Colonic mucosa (tissue), 4 donors: Measurements from ENCODE around the gene ZNF722. TPM values are rescaled to one million over a fixed set of nuclear protein-coding genes. Genes with fewer than 3 reads are reported as not detected.
"Not testable (repeated sequence)": the region's sequence is repeated elsewhere in the genome, so short reads cannot be mapped to it uniquely, and the experiment has no call there.

Source experiments
- DNase-seq: peaks from one replicate; pipeline ENCODE4 v3.0.0-alpha.2; 2020
- H3K27ac ChIP-seq: fragments of 200-600 bp; one replicate; pipeline ENCODE4 v1.8.0; 2021
- H3K27me3 ChIP-seq: fragments of 200-600 bp; one replicate; pipeline ENCODE4 v1.8.0; 2021
- H3K36me3 ChIP-seq: fragments of 200-600 bp; one replicate; pipeline ENCODE4 v1.8.0; 2021
- H3K4me1 ChIP-seq: fragments of 200-600 bp; one replicate; pipeline ENCODE4 v1.8.0; 2021; ENCODE audit warnings: mild to moderate bottlenecking
- H3K4me3 ChIP-seq: fragments of 200-600 bp; one replicate; pipeline ENCODE4 v1.8.0; 2021
- H3K9ac ChIP-seq, 2 donors: one replicate each; pipeline ENCODE4 v1.7.0; 2013; ENCODE audit warnings: control low read depth in 2 of 2, low read depth in 2 of 2, low read length in 2 of 2
- H3K9me3 ChIP-seq: fragments of 200-600 bp; one replicate; pipeline ENCODE4 v1.8.0; 2021
- CTCF ChIP-seq: fragments of 200-600 bp; IDR thresholded peaks from one replicate; pipeline ENCODE4 v1.8.0; 2022; ENCODE audit warnings: antibody characterized with exemption, mild to moderate bottlenecking
- intact Hi-C: fragments of 100-400 bp; cut with DNase I; formaldehyde crosslinking; loops from one replicate; pipeline ENCODE4 v1.14.1; 2022
- total RNA-seq, 2 donors: library from RNA; stranded (reverse); fragmentation: NEBNext Ultra II Directional in 1 of 2; extraction: Animal tissue kit (Norgen Biotek cat#: 25700) in 1 of 2; gene quantifications; one replicate each; pipeline ENCODE4 v1.2.1, GENCODE V29; 2021
- donor health status: healthy.
- donor health status: DM: no; HTN: no; CAD: no.
- donor health status: DM: no; HTN: no; CAD: no.

Gene ZNF722
- total RNA-seq, result not detected

- no peak for DNase-seq
- no peak for TF ChIP-seq CTCF
- Histone ChIP-seq H3K4me1 (no peaks in the 10 kb centered on the region), H3K9me3 (no peaks in the 10 kb centered on the region), H3K4me3 (no peak within 1 kb of the TSS), H3K27ac (no peak within 1 kb of the TSS), H3K9ac (no peak within 1 kb of the TSS), H3K27me3 (no peaks in the 10 kb centered on the region), H3K36me3 (no peaks in the 10 kb centered on the region)
- intact Hi-C loops, result no loop called here
Observed at GRCh38 chr7:63998549-63998948, at the start of gene ZNF722. TSS of gene ZNF722 (plus strand) at chr7:63998849. CDS start at chr7:63998962, 113 bp downstream.

- no peaks in the 10 kb centered on the region for H3K9me3 ChIP-seq
- intact Hi-C loops, result no loop called here
Observed at GRCh38 chr7:63953181-63953580, 45.5 kb upstream of the ZNF722 start.

GRCh38 chr7:63968629-63969028 is 30.0 kb upstream of the ZNF722 start:
- Histone ChIP-seq H3K27ac (no peak overlapping the region), H3K27me3 (no peaks in the 10 kb centered on the region), H3K4me1 (no peaks in the 10 kb centered on the region), H3K9ac (no peak overlapping the region), H3K4me3 (no peak overlapping the region), H3K9me3 (no peaks in the 10 kb centered on the region), H3K36me3 (no peaks in the 10 kb centered on the region)
- DNase-seq, result no peak
- intact Hi-C loops, result no loop called here
- no peak for TF ChIP-seq CTCF

More at GRCh38 chr7:63953181-63953580, 45.5 kb upstream of the ZNF722 start:
- no peaks in the 10 kb centered on the region for H3K36me3 ChIP-seq
- H3K27me3 ChIP-seq, result no peaks in the 10 kb centered on the region
- H3K4me3 ChIP-seq, result no peak overlapping the region
- TF ChIP-seq CTCF, result no peak
- no peak overlapping the region for H3K9ac ChIP-seq
- H3K4me1 ChIP-seq, result no peaks in the 10 kb centered on the region
- no peak for DNase-seq
- no peak overlapping the region for H3K27ac ChIP-seq

- H3K36me3 ChIP-seq, H3K4me1 ChIP-seq, H3K9ac ChIP-seq, intact Hi-C loops, H3K4me3 ChIP-seq, H3K9me3 ChIP-seq, H3K27me3 ChIP-seq, H3K27ac ChIP-seq, DNase-seq: not testable (repeated sequence)
Observed at GRCh38 chr7:64015496-64015895, 16.8 kb downstream of the ZNF722 start.

- Histone ChIP-seq H3K9ac (no peak overlapping the region), H3K27ac (no peak overlapping the region), H3K4me3 (no peak overlapping the region), H3K27me3 (no peaks in the 10 kb centered on the region), H3K36me3 (no peaks in the 10 kb centered on the region), H3K9me3 (peaks cover 3% of the 10 kb centered on the region), H3K4me1 (no peaks in the 10 kb centered on the region)
- TF ChIP-seq CTCF, result no peak
- intact Hi-C loops, result no loop called here
- DNase-seq, result no peak
Observed at GRCh38 chr7:64035388-64035787, 36.7 kb downstream of the ZNF722 start.

- intact Hi-C loops, result no loop called here
- no peak for TF ChIP-seq CTCF
- peaks cover 3% of the 10 kb centered on the region for H3K9me3 ChIP-seq
- H3K9ac ChIP-seq, result no peak overlapping the region
- H3K4me1 ChIP-seq, result no peaks in the 10 kb centered on the region
- no peak overlapping the region for H3K27ac ChIP-seq
- H3K36me3 ChIP-seq, result no peaks in the 10 kb centered on the region
- no peaks in the 10 kb centered on the region for H3K27me3 ChIP-seq
- no peak overlapping the region for H3K4me3 ChIP-seq
- no peak for DNase-seq
Observed at GRCh38 chr7:64037095-64037494, 38.4 kb downstream of the ZNF722 start.
